HG02610 (cell line): ENCODE data around the gene MRPS10.
"Not testable (repeated sequence)": the region's sequence is repeated elsewhere in the genome, so short reads cannot be mapped to it uniquely, and the experiment has no call there.

Experiments
- ATAC-seq: cut with Tn5 transposase; IDR thresholded peaks from one replicate; pipeline ENCODE4 v1.9.1; 2021; ENCODE audit warnings: mild to moderate bottlenecking, moderate library complexity; ENCODE audit not compliant: unreplicated experiment

The MRPS10 gene

DNA sequence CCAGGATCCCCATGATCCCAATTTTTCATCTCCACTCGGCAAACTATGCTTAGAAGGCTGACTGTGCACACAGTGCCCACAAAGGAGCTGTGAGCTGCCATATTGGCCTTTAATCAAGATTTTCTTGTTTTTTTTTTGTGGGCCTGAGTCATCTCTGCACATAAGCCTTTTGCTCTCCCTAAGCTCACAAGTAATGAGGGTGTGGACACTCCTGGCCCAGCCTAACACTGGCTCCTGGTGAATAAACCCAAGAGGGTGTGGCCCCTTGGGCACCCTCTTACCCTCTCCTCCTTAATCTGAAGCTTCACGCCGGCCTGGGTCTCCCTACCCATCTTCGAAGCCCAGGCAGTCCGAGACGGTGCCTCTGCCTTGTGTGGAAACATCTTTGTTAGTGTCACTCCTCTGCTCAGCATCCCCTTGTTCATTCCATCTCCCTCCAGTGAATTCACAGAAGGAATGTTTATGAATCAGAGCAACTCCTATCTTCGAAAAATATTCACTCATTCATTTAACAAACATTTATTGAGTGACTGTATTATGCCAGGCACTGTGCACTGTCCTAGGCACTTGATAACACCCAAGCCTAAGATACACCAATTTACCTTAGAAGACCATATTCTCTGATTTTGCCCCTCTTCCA lies 22.2 kb upstream of the MRPS10 start:
- ATAC-seq: no peak

DNA sequence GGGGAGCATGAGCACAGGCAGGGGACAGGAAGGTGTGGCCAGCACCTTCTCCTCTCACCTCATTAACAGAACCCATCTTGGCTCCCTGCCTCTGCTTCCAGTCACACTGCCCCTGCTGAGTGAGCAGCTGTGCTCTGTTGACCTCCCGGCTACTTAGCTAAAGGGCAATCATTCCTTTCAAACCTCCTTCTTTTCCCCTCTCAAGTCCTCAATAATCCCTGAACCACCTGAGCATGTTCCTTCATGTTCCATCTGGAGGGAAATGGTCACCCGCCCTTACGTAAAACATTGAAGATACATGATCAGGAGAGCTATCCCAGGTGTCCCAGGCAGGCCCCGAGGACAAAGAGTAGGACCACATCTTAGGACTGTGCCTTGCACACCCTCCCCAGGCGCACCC lies 21.7 kb upstream of the MRPS10 start:
- no peak for ATAC-seq

DNA sequence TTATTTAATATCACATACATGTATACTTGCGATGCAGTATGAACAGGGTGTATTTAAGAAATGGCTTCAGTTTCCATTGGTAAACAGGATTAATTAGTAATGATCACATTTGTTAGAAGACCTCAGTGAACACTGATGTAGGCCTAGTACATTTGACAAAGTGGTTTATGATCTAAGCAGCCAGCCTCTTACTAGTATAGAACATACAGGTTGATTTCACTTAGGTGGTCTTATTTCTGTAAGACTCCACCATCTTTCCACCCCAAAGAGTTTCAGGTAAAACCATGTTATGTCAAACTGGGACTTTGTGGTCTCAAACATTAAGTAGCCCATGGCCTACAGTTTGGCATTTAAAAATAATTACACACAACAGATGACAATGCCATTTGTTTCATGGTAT lies 20.2 kb upstream of the MRPS10 start:
- no peak for ATAC-seq

GRCh38 chr6:42236682-42237473 lies 19.2 kb upstream of the MRPS10 start:
- peak; percentile 75 for ATAC-seq

GRCh38 chr6:42236030-42236429 lies 18.4 kb upstream of the MRPS10 start:
- no peak for ATAC-seq

DNA sequence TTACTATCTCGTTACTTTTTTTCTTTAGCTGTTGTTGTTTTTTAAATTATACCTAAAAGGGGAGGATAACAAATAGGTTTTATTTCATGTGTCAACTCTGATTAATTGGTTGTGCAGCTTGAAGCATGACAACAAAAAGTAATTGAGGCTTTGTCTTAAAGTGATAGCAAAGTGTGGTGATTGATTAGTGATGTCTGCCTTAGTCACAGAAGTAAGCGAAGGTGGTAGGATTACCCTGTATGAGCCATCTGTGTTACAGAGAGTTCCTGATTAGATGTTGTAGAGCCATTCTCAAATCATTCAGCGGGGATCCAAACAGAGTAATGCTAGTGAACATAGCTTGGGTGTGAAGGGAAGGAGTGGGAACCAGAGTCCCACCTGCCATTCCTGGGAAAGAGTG lies 14.4 kb upstream of the MRPS10 start:
- ATAC-seq: no peak

- ATAC-seq: no peak
Observed at GRCh38 chr6:42230345-42231321, 13.0 kb upstream of the MRPS10 start.

GRCh38 chr6:42229506-42230119 lies 12.0 kb upstream of the MRPS10 start:
- ATAC-seq: no peak

DNA sequence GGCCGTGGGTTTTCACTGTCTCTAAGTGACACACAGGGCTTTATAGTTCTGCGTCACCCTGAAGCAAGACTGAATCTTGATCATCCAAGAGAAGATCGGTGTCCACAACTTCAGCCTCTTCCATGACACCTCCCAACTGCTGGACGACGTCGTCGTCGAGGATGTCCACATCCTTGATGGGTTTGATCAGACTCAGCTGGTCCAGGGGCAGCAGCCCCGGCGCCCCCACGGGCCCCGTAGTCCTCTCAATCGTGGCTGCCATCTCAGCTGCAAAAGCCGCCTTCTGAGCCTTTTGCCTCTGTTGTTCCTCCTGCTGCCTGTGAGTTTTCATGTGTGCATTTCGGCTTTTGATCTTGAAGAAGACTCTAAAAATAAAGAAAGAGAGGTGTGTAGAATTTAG lies 10.6 kb upstream of the MRPS10 start:
- ATAC-seq: no peak

- ATAC-seq: no peak
Observed at GRCh38 chr6:42227173-42227850, 9.7 kb upstream of the MRPS10 start.

GRCh38 chr6:42226645-42227143 lies 9.0 kb upstream of the MRPS10 start:
- no peak for ATAC-seq

DNA sequence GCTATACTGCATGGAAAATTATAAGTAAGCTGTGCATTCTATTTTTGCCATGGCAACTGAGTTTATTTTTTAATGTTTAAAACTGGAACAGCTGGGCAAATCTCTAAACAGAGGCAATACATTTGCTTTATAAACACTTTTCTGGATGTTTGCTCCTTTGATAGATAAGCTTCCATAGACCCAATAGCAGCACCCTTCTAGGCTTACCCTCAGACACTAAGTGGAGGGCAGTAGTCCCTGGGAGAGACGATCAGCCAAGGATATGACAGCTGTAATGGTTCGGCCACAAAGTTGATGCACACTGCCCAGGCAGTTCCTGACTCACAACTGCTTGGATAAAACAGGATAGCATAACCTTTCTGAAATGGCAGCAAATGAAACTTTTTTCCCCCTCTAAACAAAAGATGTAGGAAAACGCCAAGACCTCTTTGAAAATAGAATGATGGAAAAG lies 8.5 kb upstream of the MRPS10 start:
- ATAC-seq: no peak

- ATAC-seq: no peak
Observed at GRCh38 chr6:42225419-42225818, 7.8 kb upstream of the MRPS10 start.

GRCh38 chr6:42225029-42225339 lies 7.3 kb upstream of the MRPS10 start:
- no peak for ATAC-seq

GRCh38 chr6:42224222-42225028 lies 6.8 kb upstream of the MRPS10 start:
- ATAC-seq: peak; percentile 94

GRCh38 chr6:42222448-42222847 lies 4.8 kb upstream of the MRPS10 start:
- ATAC-seq: no peak

- no peak for ATAC-seq
Observed at GRCh38 chr6:42221546-42221945, 3.9 kb upstream of the MRPS10 start.

DNA sequence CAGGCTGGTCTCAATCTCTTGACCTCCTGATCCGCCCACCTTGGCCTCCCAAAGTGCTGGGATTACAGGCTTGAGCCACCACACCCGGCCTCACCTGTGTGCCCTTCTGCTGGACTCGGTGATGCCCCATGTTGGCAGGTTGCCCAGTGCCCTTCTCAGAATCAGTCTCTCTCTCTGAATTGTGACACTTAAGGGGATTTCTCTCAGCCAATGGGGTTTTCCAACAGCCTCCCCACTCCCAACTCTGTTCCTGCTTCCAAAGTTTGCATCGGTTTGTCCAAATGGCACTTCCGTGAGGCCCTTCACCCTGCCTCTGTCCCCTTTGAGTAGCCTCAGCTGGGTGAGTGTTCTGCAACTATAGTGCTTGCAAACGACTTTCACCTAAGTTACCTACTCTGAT lies 3.1 kb upstream of the MRPS10 start:
- no peak for ATAC-seq

DNA sequence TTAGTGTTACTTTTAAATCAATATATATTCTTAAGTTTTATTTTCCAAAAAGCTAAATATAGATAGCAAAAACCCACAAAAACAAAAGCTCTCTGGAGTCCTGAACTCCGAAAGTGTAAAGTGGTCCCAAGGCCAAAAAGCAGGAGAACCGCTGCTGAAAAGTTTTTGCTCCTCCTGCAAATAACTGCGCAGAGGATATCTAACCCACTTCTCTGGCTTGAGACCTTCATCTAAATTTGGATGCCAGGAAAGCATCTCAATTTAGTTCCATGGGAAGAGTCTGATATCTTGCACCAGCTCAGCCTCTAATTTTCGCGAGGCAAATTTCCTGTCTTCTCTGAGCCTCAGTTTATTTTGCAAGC lies 523 bp downstream of the MRPS10 start:
- ATAC-seq: no peak

DNA sequence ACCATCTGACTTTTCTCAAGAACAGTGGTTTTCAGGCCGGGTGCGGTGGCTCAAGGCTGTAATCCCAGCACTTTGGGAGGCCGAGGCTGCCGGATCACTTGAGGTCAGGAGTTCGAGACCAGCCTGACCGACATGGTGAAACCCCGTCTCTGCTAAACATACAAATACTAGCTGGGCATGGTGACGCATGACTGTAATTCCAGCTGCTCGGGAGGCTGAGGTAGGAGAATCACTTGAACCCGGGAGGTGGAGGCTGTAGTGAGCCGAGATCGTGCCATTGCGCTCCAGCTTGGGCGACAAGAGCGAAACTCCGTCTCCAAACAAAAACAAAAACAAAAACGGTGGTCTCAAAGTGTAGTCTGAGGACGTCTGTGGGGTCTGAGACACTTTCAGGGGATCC lies 1.2 kb downstream of the MRPS10 start:
- not testable (repeated sequence) for ATAC-seq
